Body of pancreas (tissue), 4 donors: Measurements from ENCODE around the gene IFNA5.

Experiments
- POLR2A ChIP-seq, 3 donors: fragments of 450-650 bp; IDR thresholded peaks; one replicate each; pipeline ENCODE4 v1.6.1; 2016; ENCODE audit warnings: antibody characterized with exemption in 3 of 3, mild to moderate bottlenecking in 2 of 3
- TF ChIP-seq, protein P1 (sequence below), 7 experiments: fragments of 450-650 bp in 4 of 7; fragments of 200-600 bp in 3 of 7; sonication (generic) in 3 of 7; IDR thresholded peaks; one replicate each; pipeline ENCODE4 v1.5.1; 2016 to 2019; ENCODE audit warnings: antibody characterized with exemption in 7 of 7

GRCh38 chr9:21294364-21294774, 10.7 kb downstream of the IFNA5 start:
- TF ChIP-seq, protein P1, sequence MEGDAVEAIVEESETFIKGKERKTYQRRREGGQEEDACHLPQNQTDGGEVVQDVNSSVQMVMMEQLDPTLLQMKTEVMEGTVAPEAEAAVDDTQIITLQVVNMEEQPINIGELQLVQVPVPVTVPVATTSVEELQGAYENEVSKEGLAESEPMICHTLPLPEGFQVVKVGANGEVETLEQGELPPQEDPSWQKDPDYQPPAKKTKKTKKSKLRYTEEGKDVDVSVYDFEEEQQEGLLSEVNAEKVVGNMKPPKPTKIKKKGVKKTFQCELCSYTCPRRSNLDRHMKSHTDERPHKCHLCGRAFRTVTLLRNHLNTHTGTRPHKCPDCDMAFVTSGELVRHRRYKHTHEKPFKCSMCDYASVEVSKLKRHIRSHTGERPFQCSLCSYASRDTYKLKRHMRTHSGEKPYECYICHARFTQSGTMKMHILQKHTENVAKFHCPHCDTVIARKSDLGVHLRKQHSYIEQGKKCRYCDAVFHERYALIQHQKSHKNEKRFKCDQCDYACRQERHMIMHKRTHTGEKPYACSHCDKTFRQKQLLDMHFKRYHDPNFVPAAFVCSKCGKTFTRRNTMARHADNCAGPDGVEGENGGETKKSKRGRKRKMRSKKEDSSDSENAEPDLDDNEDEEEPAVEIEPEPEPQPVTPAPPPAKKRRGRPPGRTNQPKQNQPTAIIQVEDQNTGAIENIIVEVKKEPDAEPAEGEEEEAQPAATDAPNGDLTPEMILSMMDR (IDR thresholded peaks at IDR 0.05), result no peak
- TF ChIP-seq POLR2A (IDR thresholded peaks at IDR 0.05), result no peak
